Inflammatory macrophage (primary cell): ENCODE measurements around the gene TBC1D3I.

Experiments used
- DNase-seq, 2 donors: peaks; one replicate each; pipeline ENCODE4 v3.0.0-alpha.2; 2020 to 2022

Gene TBC1D3I

GRCh38 chr17:36205637-36206485, 58.5 kb downstream of the TBC1D3I start:
- peak; percentile 32 to 52 for DNase-seq

DNA sequence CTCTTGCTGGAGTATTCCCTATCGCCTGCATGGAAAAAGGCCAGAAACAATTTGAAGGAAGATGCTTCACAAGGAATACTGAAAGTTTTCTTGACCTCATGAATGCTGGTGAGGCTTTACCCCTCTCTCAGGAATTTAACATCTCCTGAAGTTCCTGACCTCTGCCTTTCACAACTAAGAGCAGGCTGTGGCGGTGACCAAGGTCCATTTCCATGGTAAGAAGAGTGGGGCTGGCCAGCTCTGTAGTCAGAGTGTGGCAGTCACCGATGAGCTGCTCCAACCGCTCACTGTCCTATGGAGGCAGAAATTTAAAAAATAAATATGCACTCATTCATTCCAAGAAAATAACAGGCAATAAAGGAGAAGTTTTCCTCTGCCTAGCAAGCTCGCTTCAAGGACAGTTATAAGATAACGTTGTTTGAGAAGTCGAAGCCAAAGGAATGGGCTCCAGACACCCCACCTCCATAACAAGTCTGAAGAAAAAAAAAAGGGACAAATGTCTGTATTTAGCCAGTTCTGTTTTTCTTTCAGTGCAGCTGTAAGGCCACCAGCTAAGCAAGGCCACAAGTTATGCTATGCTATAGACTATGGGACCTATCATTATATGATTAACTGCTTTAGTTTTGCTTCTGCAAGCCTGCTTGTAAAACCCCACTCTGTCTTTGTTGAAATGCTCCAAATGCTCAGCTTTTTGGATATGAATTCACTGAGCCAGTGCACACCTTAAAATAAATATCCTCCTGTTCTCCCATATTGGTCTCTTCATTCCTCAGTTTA, 59.5 kb downstream of the TBC1D3I start:
- no peak for DNase-seq
